GM21367 (cell line): Measurements from ENCODE around the gene MRPL54.

Experiments
- ATAC-seq: cut with Tn5 transposase; IDR thresholded peaks from one replicate; pipeline ENCODE4 v1.9.1; 2021; ENCODE audit not compliant: unreplicated experiment

Gene MRPL54

DNA sequence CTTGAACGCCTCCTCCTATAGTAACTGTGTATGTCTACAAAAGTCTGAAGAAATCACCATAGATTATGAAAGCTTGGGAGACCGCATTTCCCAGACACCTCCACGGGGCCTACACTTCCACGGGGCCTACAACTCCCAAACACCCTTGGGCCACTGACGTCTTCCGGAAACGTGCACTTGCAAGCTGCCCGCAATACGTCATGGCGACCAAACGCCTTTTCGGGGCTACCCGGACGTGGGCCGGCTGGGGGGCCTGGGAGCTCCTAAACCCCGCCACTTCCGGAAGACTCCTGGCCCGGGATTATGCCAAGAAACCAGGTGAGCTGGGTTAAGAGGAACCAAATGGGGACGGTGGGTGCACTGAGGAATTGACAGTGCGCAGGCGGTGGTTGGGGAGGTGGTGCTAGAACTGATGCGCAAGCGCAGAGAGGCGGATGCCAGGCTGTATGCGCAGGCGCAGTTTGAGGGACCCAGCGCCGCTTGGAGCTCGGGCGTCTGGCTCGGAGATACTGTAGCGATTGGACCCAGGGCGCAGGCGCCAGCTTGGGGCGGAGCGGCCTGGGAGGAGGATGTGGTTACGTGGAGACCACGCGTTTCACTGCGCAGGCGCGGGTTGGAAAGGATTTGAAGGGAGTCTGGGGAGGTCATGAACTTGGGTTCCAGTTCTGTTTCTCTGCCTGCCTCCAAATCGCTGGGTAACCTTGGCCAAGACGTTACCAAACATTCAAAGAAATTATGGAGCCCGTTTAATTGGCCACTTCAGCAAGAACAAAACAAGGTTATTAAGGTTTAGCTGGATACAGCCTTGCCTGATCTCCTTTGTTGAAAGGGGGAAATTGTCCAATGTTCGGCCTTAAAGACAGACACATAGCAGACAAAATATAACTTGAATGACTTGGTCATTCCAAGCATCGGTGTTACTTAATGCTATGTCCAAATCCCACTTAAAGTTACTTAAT lies at the start of gene MRPL54:
TSS of gene MRPL54 (plus strand) at position 182 of the 959 bp plus-strand sequence. CDS start at position 201, 19 bp downstream.
- peak; percentile 54 for ATAC-seq

DNA sequence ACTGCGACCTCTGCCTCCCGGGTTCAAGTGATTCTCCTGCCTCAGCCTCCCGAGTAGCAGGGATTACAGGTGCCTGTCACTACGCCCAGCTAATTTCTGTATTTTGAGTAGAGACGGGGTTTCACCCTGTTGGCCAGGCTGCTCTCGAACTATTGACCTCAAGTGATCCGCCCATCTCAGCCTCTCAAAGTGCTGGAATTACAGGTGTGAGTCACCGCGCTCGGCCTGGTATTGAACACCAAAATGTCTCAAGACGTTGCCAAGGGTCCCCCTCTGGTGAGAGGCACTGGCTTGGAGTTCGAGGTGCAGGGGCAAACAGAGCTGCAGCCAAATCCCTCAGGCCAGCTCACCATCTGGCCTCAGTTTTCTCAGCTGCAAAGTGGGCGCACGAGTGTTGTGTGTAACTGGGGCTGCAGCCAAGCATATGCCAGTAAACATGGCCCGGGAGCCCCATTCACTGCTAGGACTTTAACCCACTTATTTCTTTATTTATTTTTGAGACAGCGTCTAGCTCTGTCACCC lies 46.3 kb upstream of the MRPL54 start:
- ATAC-seq = no peak

DNA sequence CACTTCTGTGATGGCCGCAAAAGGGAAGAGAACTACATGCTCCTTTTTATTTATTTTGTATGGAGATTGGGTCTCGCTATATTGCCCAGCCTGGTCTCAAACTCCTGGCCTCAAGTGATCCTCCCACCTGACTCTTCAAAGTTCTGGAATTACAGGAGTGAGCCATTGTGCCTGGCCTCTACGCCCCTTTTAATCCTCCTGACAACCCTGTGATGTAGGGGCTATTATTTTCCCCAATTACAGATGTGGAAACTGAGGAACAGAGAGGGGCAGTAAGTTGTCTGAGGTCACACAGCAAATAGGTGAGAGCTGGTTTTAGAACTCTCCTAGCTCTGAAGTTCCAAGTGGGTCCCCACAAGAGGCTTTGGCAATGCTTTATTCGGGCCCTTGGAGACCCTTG lies 42.6 kb upstream of the MRPL54 start:
- ATAC-seq = no peak

DNA sequence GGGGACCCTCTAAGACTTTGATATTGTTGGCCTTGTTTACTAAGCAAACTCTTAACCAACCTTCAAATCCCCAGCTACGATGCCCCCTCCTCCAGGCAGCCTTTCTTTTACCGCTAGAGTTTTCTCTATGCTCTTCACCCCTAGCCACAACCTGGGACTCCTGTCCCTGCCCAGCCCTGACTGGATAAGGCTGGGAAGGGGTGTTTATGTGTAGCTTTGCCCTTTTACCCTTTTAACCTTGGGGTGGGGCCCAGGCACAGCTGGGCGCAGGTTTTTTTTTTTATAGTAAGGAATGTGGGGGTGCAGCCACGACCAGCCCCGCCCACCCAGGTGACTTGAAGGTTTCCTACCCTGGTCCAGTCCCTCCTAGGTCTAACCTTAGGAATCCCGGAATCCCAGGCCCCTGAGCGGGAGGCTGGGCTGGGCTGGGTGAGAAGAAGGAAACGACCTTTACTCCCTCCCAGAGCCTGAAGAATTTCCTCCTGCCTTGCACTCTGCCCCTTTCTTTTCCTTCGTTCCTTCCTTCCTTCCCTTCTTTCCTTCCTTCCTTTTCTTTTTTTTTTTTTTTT lies 42.0 kb upstream of the MRPL54 start:
- ATAC-seq = no peak

DNA sequence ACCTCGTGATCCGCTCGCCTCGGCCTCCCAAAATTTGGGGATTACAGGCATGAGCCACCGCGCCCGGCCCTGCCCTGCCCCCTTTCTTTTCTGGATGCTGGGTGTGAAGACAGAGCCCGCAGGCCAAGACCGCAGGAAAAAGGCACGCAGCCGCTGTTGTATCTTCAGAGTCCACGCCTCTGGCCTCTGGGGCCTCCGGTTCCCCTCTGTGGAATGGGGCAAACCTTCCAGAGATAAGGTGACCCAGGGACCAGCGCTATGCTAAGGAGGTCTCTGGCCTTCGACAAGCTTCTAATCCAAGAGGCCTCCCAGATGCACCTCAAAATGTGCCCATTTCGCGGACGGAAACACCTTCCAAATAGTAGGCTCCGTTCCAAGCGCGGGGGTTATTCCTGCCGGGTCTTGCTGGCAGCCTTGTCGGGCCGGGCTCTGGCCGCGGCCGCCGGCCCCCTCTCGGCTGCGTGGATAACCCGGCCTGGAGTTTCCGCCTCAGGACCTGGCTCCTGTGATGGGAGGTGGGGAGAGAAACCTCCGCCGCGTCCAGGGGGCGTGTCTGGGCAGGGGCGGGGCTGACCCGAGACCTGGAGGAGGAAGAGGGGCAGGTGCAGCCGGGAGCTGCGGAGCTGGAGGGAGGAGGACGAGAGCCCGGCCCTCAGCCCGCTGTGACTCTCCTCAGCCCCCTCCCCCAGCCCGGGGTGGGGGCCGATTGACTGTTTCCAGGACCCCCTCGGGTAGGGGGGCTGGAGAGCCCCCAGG lies 41.2 kb upstream of the MRPL54 start:
- no peak for ATAC-seq

DNA sequence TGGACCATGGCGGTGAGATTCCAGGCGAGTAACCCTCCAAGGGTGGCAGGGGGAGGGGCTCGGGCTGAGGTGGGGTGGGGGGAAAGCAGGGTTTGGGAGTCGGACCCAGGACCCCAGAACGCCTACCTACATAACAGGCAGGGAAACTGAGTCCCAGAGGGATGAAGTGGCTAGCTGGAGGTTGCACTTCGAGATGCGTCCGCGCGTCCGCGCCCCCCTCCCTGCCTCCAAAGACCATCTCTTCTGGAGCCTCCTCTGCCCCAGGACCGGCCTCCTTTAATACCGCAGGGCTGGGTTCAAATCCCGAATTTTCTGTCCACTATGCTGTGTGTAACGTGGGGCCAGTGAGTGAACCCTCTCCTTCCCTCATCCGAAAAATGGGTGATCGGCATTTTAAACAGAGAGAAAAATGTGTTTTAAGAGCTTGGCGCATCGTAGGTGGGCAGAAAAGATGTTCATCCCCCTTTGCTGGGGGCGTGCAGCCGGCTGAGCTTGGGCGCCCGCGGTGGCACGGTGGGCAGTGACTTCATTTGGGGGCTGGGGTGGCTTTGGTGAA lies 40.5 kb upstream of the MRPL54 start:
- ATAC-seq = no peak

DNA sequence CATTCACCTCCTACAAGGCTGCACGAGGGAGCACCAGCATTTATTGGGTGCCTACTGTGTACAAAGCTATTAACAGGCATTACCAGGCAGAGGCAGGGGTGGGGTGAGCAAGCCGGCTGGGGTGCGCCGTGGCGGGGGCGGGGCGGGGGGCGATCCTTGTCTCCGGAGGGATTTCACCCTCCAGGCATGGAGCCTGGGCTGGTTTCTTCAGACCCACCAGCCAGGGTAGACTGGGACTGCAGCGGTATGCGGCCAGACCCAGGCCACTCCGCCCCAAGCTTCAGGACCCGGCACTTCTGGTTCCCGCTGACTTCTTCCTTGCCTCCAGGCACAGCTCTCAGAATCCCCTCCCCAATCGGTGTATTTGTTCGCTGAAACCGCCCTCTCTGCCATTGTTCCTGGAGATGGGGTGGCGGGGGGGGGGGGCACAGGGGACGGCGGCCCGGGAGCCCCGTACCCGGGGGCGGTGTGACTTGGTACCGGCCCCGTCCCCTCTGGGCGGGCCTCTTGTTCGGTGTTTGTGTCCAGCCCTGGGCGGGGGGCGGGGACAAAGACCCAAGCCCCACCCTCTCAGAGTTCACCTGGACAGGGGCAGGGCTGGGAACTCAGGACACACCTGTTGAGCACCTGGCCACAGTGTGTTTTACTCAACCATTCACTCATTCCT lies 39.9 kb upstream of the MRPL54 start:
- no peak for ATAC-seq

DNA sequence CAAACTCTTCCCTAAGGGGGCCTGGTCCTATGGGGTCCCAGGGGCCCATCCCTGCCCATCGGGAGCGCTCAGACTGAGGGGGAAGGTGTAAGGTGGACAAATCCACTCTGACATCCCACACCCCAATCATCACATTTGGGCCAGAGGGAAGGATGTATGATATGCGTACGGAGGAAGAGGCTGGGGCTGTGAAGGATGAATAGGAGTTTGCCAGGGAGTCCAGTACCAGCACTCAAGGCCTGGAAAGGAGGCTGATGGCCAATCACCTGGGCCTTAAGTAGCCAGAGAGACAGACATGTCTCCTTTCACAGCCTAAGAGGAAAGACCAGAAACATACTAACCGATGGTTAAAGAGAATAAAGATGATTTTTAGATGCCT lies 39.4 kb upstream of the MRPL54 start:
- ATAC-seq = no peak

DNA sequence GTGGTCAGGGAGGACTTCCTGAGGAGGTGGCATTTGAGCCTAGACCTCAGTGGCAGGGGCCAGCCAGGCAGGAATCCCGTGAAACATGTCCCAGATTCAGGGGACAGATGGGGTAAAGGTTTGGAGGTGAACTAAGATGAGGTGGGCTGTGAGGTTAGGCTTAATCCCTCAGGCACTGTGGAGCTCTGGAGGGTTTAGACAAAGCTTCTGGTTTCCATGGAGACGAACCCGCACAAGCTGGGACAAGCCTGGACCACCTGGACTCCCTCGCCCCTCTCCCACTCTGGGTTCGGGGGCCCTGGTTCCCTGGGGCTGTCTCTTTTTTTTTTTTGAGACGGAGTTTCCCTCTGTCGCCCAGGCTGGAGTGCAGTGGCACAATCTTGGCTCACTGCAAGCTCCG lies 38.6 kb upstream of the MRPL54 start:
- no peak for ATAC-seq

DNA sequence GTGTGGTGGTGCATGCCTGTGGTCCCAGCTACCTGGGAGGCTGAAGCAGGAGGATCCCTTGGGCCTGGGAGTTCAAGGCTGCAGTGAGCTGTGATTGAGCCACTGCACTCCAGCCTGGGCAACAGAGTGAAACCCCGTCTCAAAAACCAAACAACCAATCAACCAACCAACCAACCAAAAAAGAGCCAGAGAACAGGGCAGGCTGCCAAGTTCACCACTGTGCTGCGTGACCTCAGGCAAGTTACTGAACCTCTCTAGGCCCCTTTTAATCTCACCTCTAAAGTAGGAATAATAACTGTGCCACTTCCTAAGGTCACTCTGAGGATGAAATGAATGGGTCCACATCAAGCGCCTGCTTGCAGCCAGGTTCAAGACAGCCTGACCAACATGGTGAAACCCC lies 37.4 kb upstream of the MRPL54 start:
- no peak for ATAC-seq

DNA sequence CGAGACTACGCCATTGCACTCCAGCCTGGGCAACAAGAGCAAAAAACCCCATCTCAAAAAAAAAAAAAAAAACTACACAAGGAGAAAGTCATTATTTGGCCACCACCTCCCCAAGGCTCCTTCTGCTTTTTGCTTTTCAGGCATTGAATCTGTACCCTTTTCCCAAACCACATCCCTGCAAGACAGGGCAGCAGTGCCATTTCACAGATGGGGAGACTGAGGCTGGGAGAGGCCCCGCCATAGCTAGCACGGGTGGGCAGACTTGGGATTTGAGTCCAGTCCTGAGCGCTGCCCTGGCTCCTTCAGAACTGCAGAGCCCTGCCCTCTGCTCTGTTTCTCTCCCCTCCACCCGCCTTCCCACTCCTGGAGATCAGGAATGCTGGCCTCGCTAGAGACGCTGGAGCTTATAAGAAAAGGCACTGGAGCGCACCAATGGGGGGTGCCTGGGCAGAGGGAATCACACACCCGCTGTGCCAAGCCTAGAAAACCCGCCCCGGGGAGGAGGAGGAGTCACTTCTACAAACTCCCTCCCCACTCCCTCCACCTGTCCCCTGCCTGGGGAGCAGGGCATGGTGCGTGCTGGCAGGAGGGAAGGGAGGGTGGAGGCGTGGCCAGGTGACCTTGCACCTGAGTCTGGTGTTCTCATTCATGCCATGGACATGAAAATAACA lies 36.7 kb upstream of the MRPL54 start:
- no peak for ATAC-seq

DNA sequence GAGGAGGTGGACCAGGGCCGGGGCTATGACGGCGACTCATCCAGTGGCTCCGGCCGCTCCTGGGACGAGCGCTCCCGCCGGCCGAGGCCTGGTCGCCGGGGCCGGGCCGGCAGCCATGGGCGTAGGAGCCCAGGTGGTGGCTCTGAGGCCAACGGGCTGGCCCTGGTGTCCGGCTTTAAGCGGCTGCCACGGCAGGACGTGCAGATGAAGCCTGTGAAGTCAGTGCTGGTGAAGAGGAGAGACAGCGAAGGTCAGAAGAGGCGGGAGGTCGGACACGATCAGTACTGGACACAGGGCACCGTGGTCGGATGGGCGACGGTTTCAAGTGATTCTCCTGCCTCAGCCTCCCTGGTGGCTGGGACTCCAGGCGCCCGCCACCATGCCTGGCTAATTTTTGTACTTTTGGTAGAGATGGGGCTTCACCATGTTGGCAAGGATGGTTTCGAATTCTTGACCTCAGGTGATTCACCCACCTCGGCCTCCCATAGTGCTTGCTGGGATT lies 32.0 kb upstream of the MRPL54 start:
- no peak for ATAC-seq

DNA sequence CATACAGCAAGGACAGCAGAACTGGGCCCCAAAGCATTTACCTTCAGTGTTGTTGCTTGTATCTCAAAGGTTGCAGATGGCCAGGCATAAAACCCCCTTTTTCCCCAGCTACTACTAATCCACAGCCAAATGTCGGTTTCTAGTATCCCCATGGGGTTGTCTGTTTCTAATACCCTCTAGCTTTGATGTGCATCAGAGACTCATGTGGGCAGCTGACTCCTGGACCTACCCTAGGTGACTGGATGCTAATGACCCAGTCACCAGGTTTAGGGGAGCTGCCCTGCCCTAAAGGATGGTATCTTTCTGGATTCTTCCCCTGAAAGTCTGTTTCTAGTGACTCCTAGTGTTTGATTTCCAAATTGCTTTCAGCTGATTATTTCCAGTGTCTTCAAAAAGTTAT lies 30.4 kb upstream of the MRPL54 start:
- no peak for ATAC-seq

DNA sequence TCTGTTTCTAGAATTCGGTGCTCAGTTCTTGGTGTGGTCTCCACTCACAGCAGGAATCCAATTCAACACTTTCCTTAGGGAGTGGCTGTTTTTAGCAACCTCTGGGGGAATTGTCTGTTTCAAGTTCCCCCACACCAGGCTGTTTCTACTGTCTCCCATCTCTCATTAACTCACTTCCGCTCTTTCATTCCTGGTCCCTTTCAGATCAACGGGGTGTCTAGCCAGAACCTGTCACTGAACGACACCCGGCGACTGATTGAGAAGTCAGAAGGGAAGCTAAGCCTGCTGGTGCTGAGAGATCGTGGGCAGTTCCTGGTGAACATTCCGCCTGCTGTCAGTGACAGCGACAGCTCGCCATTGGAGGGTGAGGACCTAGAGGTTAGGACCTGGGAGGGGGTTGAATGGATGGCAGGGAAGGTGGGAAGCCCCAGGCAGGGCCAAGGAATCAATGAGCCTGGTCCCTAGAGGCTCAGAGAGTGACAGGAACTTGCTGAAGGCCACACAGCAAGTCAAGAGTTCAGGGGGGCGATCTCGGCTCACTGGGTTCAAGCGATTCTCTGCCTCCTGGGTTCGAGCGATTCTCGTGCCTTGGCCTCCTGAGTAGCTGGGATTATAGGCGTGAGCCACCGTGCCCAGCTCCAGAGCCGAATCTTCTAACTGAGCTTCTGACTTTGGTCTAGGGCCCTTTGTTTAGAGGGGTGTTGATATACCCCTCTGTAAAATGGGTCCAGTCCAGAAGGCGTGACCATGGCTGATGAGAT lies 28.8 kb upstream of the MRPL54 start:
- ATAC-seq = no peak

DNA sequence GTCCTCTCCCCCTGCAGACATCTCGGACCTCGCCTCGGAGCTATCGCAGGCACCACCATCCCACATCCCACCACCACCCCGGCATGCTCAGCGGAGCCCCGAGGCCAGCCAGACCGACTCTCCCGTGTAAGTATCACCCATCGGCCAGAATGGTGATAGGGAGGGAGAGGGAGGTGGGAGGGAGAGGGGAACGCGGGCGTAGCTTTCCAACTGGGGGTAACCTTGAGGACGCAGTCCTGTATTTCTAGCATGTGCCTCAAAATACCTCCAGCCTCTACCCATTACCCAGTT lies 28.2 kb upstream of the MRPL54 start:
- no peak for ATAC-seq

DNA sequence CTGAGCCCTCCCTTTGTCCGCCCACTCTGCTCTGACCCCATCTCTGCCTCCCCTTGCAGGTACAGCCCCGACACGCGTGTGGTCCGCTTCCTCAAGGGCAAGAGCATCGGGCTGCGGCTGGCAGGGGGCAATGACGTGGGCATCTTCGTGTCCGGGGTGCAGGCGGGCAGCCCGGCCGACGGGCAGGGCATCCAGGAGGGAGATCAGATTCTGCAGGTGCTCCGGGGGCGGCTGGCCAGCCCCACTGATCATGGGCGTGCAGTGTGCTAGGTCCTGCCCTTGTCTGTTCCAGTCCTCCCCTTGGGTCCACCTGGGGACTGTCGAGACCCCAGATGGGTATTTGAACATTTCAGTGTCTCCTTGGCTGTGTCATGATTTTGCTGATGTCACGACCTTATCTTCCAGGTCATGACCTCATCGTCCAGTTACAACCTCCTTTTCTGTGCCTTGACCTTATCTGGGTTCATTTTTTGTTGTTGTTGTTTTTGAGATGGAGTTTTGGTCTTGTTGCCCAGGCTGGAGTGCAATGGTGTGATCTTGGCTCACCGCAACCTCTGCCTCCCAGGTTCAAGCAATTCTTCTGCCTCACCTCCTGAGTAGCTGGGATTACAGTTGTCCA lies 26.3 kb upstream of the MRPL54 start:
- ATAC-seq = no peak

DNA sequence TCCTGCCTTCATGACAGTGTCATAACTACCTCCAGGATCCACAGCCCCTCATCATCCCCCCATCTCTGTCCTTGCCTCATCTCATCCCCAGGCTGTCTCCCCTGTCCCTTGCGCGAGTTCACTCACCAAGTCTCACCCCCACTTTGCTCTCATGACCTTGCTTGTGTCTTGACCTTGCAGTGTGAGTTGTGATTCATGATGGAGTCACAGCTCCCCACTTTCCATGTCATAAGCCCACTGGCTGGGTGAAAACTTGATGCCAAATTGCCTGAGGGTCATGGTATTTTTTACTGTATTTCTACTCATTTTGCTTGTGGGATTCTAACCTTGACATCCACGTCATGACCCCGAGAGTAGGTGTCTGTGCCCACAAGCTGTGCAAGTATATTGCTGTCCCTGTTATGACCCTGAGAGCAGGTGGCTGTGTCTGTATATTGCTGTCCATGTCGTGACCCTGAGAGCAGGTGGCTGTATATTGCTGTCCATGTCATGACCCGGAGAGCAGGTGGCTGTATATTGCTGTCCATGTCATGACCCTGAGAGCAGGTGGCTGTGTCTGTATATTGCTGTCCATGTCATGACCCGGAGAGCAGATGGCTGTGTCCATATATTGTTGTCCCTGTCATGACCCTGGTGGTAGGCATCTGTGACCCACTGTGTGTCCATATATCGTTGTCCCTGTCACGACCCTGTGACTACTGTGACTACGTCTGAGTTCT lies 24.8 kb upstream of the MRPL54 start:
- ATAC-seq = no peak

DNA sequence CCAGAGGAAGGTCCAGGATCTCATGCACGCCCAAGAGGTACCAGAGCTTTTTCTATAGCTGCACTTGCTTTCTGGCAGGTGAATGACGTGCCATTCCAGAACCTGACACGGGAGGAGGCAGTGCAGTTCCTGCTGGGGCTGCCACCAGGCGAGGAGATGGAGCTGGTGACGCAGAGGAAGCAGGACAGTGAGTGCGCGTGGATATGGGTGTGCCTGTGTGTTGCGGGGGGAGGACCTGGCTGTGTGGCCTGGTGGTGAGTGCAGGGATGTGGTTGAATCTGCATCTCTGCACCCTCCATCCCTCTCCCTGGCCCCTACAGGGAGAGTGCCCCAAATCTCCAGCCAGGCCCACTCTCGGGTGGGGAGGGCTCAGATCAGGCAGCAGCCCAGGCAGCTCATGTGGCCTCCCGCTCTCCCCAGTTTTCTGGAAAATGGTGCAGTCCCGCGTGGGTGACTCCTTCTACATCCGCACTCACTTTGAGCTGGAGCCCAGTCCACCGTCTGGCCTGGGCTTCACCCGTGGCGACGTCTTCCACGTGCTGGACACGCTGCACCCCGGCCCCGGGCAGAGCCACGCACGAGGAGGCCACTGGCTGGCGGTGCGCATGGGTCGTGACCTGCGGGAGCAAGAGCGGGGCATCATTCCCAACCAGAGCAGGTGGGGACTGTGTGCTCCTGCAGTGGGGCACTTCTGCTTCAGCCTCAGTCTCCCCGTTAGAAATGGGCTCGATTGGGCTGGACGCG lies 23.8 kb upstream of the MRPL54 start:
- no peak for ATAC-seq
